Measurements from ENCODE around the gene DDX39B. TPM values are rescaled to one million over a fixed set of nuclear protein-coding genes. Genes with fewer than 3 reads are reported as not detected.

Gene DDX39B
- total and polyA plus RNA-seq, 9 of the 15 experiments (the other 6 are each of a cell fraction or from before 2014, with no cell fraction given), result 479 to 869 (median 592) TPM

DNA sequence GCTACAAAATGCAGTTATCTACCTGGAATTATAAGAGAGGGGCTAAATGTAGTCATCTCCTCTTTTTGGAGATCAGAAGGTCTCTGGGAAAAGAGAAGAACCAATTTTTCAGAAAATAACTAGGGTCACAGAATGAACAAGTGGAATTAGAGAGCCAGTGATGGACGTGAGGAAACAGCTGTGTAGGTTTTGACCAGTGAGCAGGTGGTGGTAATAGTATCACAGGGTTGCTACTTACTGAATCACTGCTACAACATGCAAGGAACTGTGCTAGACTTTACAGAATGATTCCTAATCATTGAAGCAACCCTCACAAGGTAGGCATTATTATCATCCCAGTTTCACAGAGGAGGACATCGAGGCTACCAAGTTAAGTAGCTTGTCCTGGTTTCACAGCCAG, 2.9 kb upstream of the DDX39B start (continued):
- TF ChIP-seq, protein P1, sequence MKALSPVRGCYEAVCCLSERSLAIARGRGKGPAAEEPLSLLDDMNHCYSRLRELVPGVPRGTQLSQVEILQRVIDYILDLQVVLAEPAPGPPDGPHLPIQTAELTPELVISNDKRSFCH (CRISPR knock-in tag; IDR thresholded peaks at IDR 0.05), result no peak
- TF ChIP-seq, protein P1 (tag; IDR thresholded peaks at IDR 0.05), result no peak
- TF ChIP-seq NR0B1 (IDR thresholded peaks at IDR 0.05; ENCODE audit: partially characterized antibody), result no peak
- no peak for TF ChIP-seq STAT5B (CRISPR knock-in tag; IDR thresholded peaks at IDR 0.05)
- no peak for TF ChIP-seq U2AF1 (optimal IDR thresholded peaks at IDR 0.05; ENCODE audit: low read depth, low read length)
- TF ChIP-seq FOXP4 (CRISPR knock-in tag; IDR thresholded peaks at IDR 0.05; ENCODE audit: borderline replicate concordance), result no peak
- no peak for TF ChIP-seq NR2C1 (IDR thresholded peaks at IDR 0.05)
- TF ChIP-seq NR2C1 (tag; IDR thresholded peaks at IDR 0.05), result no peak
- no peak for TF ChIP-seq ZNF518B (CRISPR knock-in tag; IDR thresholded peaks at IDR 0.05)
- TF ChIP-seq LARP7 (IDR thresholded peaks at IDR 0.05), result no peak
